Peyer's patch (tissue), 4 donors: ENCODE measurements around the gene MYT1. TPM values are rescaled to one million over a fixed set of nuclear protein-coding genes. Genes with fewer than 3 reads are reported as not detected.
"Not testable (repeated sequence)": the region's sequence is repeated elsewhere in the genome, so short reads cannot be mapped to it uniquely, and the experiment has no call there.

ENCODE experiments used
- DNase-seq, 3 donors: peaks; one replicate each; pipeline ENCODE4 v3.0.0-alpha.2; 2017 to 2019
- H3K27ac ChIP-seq, 4 donors: fragments of 200-600 bp; sonication (generic); one replicate each; pipeline ENCODE4 v1.5.1; 2016 to 2019
- H3K27me3 ChIP-seq, 2 donors: fragments of 200-600 bp; sonication (generic); one replicate each; pipeline ENCODE4 v1.5.1; 2019
- H3K36me3 ChIP-seq, 3 donors: fragments of 200-600 bp; sonication (generic); one replicate each; pipeline ENCODE4 v1.5.1; 2016 to 2019
- H3K4me1 ChIP-seq, 4 donors: fragments of 200-600 bp; sonication (generic); one replicate each; pipeline ENCODE4 v1.5.1; 2016 to 2019
- H3K4me3 ChIP-seq, 4 donors: fragments of 200-600 bp; sonication (generic); 1 replicate in 3 of 4; 2 replicates in 1 of 4; pipeline ENCODE4 v1.5.1; 2016 to 2019; ENCODE audit warnings: mild to moderate bottlenecking in 1 of 4
- H3K9me3 ChIP-seq, 4 donors: fragments of 200-600 bp; sonication (generic); one replicate each; pipeline ENCODE4 v1.5.1; 2016 to 2019; ENCODE audit warnings: mild to moderate bottlenecking in 1 of 4
- CTCF ChIP-seq, 6 experiments: fragments of 450-650 bp in 4 of 6; fragments of 200-600 bp in 2 of 6; sonication (generic) in 1 of 6; IDR thresholded peaks; one replicate each; pipeline ENCODE4 v1.5.1; 2017 to 2019; ENCODE audit warnings: antibody characterized with exemption in 6 of 6, mild to moderate bottlenecking in 3 of 6, moderate library complexity in 1 of 6
- POLR2A ChIP-seq, 2 donors: fragments of 450-650 bp; IDR thresholded peaks; one replicate each; pipeline ENCODE4 v1.5.1; 2017; ENCODE audit warnings: antibody characterized with exemption in 2 of 2, mild to moderate bottlenecking in 2 of 2, moderate library complexity in 2 of 2
- total RNA-seq, 4 donors: library from RNA; depleted of rRNA; stranded (reverse); fragments of >200 nt; gene quantifications; one replicate each; pipeline ENCODE4 v1.1.0, GENCODE V29; 2016

MYT1 gene
- total RNA-seq, 4 donors from 2014 or later = 0.18 to 0.83 TPM; not detected in 2

- TF ChIP-seq CTCF (IDR thresholded peaks at IDR 0.05) = no peak
- no peak for TF ChIP-seq POLR2A (IDR thresholded peaks at IDR 0.05)
- H3K4me1 ChIP-seq = no peaks in the 10 kb centered on the region
- DNase-seq = no peak
- H3K4me3 ChIP-seq = no peak overlapping the region
- no peaks in the 10 kb centered on the region for H3K9me3 ChIP-seq
- peaks cover 0 to 3% of the 10 kb centered on the region in 2 donors for H3K27me3 ChIP-seq
- no peak overlapping the region for H3K27ac ChIP-seq
- H3K36me3 ChIP-seq = no peaks in the 10 kb centered on the region
Observed at GRCh38 chr20:64183313-64183712, 19.1 kb downstream of the MYT1 start.

GRCh38 chr20:64184795-64185194 lies 20.5 kb downstream of the MYT1 start:
- DNase-seq = peak in 1 of 3 donors; percentile 60
- Histone ChIP-seq H3K27me3 (peaks cover 0 to 3% of the 10 kb centered on the region in 2 donors), H3K36me3 (no peaks in the 10 kb centered on the region), H3K4me1 (no peaks in the 10 kb centered on the region), H3K27ac (peak overlapping the region in 1 of 4 donors; percentile 65), H3K9me3 (no peaks in the 10 kb centered on the region), H3K4me3 (no peak overlapping the region)
- TF ChIP-seq CTCF (IDR thresholded peaks at IDR 0.05) = no peak
- no peak for TF ChIP-seq POLR2A (IDR thresholded peaks at IDR 0.05)

- peak in 1 of 3 donors; percentile 23 for DNase-seq
- no peak overlapping the region for H3K4me3 ChIP-seq
- H3K36me3 ChIP-seq = no peaks in the 10 kb centered on the region
- H3K9me3 ChIP-seq = no peaks in the 10 kb centered on the region
- H3K27ac ChIP-seq = peak overlapping the region in 1 of 4 donors; percentile 65
- TF ChIP-seq CTCF (IDR thresholded peaks at IDR 0.05) = no peak
- no peak for TF ChIP-seq POLR2A (IDR thresholded peaks at IDR 0.05)
- H3K4me1 ChIP-seq = no peaks in the 10 kb centered on the region
- H3K27me3 ChIP-seq = peaks cover 0 to 1% of the 10 kb centered on the region in 2 donors
Observed at GRCh38 chr20:64185276-64185900, 21.1 kb downstream of the MYT1 start.

GRCh38 chr20:64186071-64186598 lies 21.9 kb downstream of the MYT1 start:
- DNase-seq = no peak
- no peak overlapping the region for H3K4me3 ChIP-seq
- no peaks in the 10 kb centered on the region for H3K9me3 ChIP-seq
- no peaks in the 10 kb centered on the region for H3K4me1 ChIP-seq
- H3K27ac ChIP-seq = peak overlapping the region in 1 of 4 donors; percentile 65
- H3K27me3 ChIP-seq = no peaks in the 10 kb centered on the region
- H3K36me3 ChIP-seq = no peaks in the 10 kb centered on the region
- TF ChIP-seq POLR2A (IDR thresholded peaks at IDR 0.05) = no peak
- TF ChIP-seq CTCF (IDR thresholded peaks at IDR 0.05) = no peak

GRCh38 chr20:64187213-64187612 lies 23.0 kb downstream of the MYT1 start:
- H3K27ac ChIP-seq, H3K27me3 ChIP-seq, H3K4me3 ChIP-seq, H3K4me1 ChIP-seq, H3K9me3 ChIP-seq, DNase-seq, H3K36me3 ChIP-seq: not testable (repeated sequence)

- TF ChIP-seq POLR2A (IDR thresholded peaks at IDR 0.05) = no peak
- TF ChIP-seq CTCF (IDR thresholded peaks at IDR 0.05) = no peak
- Histone ChIP-seq H3K27ac (no peak overlapping the region), H3K27me3 (no peaks in the 10 kb centered on the region), H3K4me1 (no peaks in the 10 kb centered on the region), H3K36me3 (no peaks in the 10 kb centered on the region), H3K4me3 (no peak overlapping the region), H3K9me3 (no peaks in the 10 kb centered on the region)
- DNase-seq = no peak
Observed at GRCh38 chr20:64188091-64188490, 23.8 kb downstream of the MYT1 start.
